Smooth muscle cell of trachea (primary cell): Measurements from ENCODE around the gene PTPN12. TPM values are rescaled to one million over a fixed set of nuclear protein-coding genes. Genes with fewer than 3 reads are reported as not detected.

Source experiments
- total RNA-seq: library from RNA; depleted of rRNA; stranded (reverse); fragments of >200 nt; gene quantifications from 2 replicates; pipeline ENCODE4 v1.2.1, GENCODE V29; 2014

The PTPN12 gene
- 34.4 and 40.6 TPM in 2 replicates for total RNA-seq

DNA sequence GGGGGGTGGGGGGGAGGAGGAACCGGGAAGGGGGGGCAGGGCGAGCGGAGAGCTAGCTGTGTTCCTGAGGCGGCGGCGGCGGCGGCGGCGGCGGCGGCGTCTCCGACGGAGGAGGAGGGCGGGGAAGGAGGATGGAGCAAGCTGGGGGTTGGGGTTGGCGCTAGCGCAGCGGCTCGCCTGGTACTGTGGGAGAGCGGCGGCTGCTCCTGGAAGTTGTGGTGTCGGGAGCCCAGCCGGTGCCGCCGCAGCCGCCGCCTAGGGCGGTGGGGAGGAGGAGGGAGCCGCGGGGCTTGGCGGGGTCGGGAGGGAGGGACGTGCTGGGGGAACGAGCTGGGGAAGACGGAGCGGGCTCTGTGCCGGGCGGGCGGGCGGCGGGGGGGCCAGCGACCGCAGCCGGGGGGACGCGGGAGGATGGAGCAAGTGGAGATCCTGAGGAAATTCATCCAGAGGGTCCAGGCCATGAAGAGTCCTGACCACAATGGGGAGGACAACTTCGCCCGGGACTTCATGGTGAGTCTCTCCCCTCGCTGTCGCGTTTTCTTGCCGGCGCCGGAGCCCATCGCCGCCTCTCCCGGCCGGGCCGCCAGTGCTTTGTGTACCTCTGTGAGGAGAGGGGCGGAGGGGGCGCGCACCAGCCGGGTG, at the start of gene PTPN12:
Gene PTPN12 (plus strand): TSS at position 160 of the 642 bp plus-strand sequence. CDS start 252 bp downstream, at position 412.

Other genes with a start within 250 kb of the PTPN12 start
- 8.6 and 8.9 TPM in 2 replicates for gene GSAP, start 120.9 kb upstream of the PTPN12 start, total RNA-seq
- 16.0 and 24.3 TPM in 2 replicates for gene RSBN1L, start 159.2 kb downstream of the PTPN12 start, total RNA-seq